ENCODE results near the gene PDPR. TPM values are rescaled to one million over a fixed set of nuclear protein-coding genes. Genes with fewer than 3 reads are reported as not detected.
"Not testable (repeated sequence)": the region's sequence is repeated elsewhere in the genome, so short reads cannot be mapped to it uniquely, and the experiment has no call there.

The PDPR gene
- total RNA-seq, 2 experiments from 2014 or later: 21.8 to 23.3 TPM

DNA sequence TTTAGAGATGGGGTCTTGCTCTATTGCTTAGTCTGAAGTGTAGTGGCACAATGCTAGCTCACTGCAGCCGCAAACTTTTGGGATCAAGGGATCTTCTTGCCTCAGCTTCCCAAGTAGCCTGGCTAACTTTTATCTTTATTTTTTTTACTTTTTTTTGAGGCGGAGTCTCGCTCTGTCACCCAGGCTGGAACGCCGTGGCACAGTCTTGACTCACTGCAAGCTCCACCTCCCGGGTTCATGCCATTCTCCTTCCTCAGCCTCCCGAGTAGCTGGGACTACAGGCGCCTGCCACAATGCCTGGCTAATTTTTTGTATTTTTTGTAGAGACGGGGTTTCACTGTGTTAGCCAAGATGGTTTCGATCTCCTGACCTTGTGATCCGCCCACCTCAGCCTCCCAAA, 12.1 kb downstream of the PDPR start:
- POLR2A ChIA-PET, CTCF ChIA-PET: not testable (repeated sequence)

DNA sequence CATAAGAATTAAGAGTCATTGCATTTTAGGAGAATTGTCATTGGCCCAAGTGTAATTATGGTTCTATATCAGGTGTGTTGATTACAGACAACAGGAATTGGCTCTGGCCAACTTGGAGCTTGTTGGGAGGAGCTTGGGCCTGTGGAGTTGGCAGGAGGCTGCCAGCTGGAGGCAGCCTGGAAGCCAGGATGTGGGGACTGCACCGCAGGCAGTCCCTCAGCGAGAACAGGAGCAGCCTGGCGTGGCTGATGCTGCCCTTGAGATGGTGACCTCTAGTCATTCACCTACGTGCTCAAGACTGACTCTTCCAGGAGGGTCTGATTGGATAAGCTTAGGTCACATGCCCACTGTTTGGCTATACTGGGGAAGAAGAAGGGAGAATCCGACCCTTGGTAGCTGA, 13.6 kb downstream of the PDPR start:
- POLR2A ChIA-PET, CTCF ChIA-PET: not testable (repeated sequence)

DNA sequence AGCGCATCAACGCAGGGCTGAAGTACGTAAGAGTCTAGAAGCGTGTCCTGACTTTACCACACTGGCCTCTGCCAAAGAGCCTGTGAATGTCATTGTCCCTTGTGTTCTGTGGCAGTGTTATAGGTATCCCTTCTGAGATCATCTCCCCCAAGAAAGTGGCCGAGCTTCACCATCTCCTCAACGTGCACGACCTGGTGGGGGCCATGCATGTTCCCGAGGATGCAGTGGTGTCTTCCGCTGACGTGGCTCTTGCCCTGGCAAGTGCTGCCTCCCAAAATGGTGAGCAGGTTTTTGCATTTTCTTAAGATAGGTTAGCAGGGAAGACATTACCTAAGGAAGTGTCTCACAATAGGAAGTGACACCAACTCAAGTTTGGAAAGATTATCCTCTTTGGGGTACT, 14.7 kb downstream of the PDPR start:
- POLR2A ChIA-PET, CTCF ChIA-PET: not testable (repeated sequence)

DNA sequence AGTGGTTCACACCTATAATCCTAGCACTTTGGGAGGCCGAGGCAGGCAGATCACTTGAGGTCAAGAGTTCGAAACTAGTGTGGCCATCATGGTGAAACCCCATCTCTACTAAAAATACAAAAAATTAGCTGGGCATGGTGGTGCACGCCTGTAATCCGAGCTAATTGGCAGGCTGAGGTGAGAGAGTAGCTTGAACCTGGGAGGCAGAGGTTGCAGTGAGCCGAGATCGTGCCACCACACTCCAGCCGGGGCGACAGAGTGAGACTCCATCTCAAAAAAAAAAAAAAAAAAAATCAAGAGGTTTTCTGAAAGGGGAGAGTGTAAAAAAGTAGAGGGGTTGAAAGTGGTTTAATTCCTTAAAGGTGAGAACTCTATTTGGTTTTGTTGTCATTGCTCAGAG, 21.7 kb downstream of the PDPR start:
- POLR2A ChIA-PET, CTCF ChIA-PET: not testable (repeated sequence)

DNA sequence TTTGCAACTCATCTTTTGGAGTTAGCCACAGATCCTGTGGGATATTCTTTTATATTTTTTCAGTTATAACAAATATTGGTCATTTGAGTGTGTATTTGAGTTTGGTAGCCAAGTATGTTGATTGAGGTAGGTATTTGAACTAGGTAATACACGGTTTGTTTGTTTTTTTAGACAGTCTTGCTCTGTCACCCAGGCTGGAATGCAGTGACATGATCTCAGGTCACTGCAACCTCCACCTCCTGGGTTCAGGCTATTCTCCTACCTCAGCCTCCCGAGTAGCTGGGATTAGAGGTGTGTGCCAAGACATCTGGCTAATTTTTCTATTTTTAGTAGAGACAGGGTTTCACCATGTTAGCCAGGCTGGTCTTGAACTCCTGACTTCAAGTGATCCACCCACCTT, 22.5 kb downstream of the PDPR start:
- POLR2A ChIA-PET, CTCF ChIA-PET: not testable (repeated sequence)

DNA sequence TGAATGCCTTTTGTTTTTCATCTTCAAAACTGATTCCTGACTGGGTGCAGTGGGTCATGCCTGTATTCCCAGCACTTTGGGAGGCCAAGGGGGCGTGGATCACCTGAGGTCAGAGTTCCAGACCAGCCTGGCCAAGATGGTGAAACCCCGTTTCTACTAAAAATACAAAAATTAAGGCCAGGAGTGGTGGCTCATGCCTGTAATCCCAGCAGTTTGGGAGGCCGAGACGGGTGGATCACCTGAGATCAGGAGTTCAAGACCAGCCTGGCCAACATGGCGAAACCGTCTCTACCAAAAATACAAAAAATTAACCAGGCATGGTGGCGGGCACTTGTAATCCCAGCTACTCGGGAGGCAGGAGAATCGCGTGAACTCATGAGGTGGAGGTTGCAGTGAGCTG, 28.6 kb downstream of the PDPR start:
- POLR2A ChIA-PET, CTCF ChIA-PET: not testable (repeated sequence)

DNA sequence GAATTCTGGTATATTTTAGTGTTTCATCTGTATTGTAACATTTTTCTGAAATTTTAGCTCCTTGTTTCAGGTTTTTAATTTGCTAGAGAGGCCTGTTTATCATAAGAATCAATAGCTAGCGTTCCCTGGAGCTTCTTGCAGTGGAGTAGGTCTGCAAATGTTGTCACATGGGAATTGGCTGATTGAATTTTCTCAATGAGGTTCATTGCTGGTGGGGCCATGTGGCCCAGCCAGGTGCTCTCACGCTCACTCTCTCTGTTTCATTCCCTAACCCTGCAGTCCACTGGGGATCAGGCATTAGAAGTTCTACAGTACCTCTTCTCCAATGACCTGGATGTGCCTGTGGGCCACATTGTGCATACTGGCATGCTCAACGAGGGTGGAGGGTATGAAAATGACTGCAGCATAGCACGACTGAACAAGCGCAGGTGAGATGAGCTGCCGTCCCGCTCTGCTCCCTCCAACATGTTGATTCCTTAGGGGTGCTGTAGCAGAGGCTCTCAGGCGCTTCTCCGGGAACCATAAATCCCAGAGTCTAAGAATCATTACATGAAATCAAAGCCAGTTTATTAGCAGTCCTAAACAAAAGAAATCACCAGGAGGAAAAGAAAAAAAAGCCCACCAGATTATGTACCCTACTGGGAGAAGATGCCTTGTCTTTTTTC, 29.2 kb downstream of the PDPR start:
- CTCF ChIA-PET, POLR2A ChIA-PET: not testable (repeated sequence)

DNA sequence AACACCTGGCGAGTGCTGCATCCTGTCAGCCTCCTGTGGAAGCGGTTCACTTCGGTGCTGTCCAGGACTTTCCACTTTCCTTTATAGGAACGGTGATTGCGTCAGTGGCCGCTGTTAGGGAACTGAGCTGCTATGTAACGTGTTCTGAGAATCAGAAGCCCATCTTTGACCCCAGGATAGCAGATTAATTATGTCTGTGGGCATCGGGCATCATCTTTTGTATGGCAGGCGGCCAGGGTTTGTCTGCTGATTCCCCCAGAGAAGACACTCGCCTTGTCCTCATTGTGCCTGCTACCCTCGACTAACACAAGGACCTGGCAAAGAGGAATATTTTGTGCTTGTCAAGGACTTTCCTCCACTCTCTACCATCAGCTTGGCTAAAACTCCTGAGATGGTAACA, 33.7 kb downstream of the PDPR start:
- POLR2A ChIA-PET, CTCF ChIA-PET: not testable (repeated sequence)

DNA sequence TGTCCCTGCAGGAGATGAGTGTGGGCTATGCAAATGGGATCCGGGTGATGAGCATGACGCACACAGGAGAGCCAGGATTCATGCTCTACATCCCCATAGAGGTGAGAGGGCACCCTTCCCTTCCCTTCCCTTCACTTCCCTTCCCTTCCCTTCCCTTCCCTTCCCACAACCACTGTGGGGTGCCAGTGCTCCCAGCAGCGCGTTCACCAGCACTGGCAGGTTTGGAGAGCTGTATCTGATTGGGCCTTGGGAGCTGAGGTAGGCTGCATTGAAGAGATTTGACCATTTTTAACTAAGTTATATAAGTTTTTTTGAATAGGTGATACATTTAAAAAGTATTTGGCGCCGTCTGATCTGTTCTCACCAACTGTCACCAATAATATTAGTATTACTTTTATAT, 34.3 kb downstream of the PDPR start:
- CTCF ChIA-PET, POLR2A ChIA-PET: not testable (repeated sequence)

DNA sequence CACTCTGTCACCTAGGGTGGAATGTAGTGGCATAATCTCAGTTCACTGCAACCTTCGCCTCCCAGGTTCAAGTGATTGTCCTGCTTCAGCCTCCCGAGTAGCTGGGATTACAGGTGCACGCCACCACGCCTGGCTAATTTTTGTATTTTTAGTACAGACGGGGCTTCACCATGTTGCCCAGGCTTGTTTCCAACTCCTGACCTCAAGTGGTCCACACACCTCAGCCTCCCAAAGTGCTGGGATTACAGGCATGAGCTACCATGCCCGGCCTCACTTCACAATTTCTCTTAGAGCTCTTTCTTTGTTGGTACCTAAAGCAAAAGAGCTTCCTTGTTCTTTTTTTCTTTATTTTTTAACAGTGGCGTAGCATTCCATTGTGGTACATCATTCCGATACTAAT, 35.2 kb downstream of the PDPR start:
- CTCF ChIA-PET, POLR2A ChIA-PET: not testable (repeated sequence)

DNA sequence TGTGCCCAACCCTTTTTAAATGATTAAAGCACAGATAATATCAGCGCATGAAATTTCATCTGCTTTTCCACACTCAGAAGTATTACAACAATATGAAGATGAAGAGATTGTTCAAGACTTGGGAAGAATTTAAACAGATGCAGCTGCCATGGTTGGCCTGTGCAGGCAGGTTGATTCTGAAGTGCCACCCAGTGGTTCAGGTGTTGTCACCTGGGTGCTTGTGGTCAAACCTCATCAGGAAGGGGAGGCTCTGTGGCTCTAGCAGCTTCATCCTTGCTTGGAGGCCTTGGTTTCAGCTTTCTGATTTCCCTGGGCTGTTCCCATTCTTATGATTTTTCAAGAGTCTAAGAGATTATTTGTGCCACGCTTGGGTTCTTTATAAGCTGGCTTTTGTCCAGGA, 37.3 kb downstream of the PDPR start:
- ChIA-PET CTCF (no interaction called here), POLR2A (no interaction called here)

DNA sequence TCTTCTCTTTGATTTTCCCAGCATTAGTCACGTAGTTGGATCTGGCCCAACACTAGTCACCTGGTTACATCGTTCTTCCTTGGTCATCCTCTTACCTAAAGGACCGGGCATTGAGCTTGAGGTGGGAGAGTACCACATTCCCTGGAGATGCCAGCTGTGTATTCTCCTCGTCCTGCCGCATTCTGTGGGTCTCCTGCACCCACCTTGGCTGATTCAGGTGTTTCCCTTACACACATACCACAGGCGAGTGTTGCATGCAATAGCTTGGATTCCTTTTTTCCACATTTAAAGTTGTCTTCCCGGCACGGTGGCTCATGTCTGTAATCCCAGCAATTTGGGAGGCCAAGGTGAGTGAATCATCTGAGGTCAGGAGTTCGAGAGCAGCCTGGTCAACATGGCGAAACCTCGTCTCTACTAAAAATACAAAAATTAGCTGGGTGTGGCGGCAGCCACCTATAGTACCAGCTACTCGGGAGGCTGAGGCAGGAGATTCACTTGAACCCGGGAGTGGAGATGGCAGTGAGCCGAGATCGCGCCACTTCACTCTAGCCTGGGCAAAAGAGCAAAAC, 37.9 kb downstream of the PDPR start:
- CTCF ChIA-PET: no interaction called here
- POLR2A ChIA-PET: interaction anchor here (0.6 kb wide), 1 partner anchor 1299 kb away, joined by 3 read pairs; no protein-coding TSS in a partner anchor

DNA sequence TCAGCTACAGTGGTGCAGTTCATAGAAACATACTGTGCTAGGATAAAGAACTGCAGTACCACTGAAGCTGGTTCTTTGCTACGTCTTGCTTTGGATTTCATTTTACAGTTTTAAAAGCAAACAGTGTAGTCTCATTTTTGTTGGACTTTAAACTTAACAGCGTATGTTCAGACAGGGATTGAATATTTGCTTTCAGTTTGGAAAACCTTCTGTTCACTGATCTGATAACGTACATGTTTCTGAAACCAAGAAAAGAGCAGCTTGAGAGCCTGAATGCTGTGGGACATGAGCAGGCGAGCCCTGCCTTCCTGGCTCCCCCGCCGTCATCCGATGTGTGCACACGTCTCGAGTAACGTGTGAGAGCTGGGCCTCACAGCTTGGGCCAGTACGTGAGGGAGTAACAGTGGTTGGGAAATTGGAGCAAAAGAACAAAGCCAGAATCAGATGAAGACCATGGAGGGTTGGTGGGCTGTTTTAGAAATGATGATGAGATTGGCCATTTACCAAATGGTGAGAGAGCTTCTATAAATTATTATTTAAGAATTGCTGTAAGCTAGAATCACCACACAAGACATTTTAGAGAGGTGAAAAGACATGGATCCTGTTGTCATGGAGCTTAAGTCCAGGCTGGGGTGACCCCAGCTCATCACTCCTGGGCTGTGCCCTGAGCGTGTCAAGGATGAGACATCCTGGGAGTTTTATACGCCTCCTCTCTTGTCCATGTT, 38.6 kb downstream of the PDPR start:
- CTCF ChIA-PET: no interaction called here
- POLR2A ChIA-PET: interaction anchor here (0.6 kb wide), 1 partner anchor 1298 kb away, joined by 3 read pairs; no protein-coding TSS in a partner anchor

DNA sequence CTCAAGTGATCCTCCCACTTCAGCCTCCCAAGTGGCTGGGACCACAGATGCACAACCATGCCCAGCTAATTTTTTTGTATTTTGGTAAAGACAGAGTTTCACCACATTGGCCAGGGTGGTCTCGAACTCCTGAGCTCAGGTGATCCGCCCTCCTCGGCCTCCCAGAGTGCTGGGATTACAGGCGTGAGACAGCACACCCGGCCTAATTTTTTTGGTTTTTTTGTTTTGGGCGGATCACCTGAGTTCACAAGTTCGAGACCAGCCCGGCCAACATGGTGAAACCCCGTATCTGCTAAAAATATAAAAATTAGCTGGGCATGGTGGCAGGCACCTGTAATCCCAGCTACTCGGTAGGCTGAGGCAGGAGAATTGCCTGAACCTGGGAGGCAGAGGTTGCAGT, 40.6 kb downstream of the PDPR start:
- CTCF ChIA-PET: interaction anchor here (2.7 kb wide), 1 partner anchor 10 kb away, joined by 7 read pairs; no protein-coding TSS in a partner anchor
- POLR2A ChIA-PET: not testable (repeated sequence)

DNA sequence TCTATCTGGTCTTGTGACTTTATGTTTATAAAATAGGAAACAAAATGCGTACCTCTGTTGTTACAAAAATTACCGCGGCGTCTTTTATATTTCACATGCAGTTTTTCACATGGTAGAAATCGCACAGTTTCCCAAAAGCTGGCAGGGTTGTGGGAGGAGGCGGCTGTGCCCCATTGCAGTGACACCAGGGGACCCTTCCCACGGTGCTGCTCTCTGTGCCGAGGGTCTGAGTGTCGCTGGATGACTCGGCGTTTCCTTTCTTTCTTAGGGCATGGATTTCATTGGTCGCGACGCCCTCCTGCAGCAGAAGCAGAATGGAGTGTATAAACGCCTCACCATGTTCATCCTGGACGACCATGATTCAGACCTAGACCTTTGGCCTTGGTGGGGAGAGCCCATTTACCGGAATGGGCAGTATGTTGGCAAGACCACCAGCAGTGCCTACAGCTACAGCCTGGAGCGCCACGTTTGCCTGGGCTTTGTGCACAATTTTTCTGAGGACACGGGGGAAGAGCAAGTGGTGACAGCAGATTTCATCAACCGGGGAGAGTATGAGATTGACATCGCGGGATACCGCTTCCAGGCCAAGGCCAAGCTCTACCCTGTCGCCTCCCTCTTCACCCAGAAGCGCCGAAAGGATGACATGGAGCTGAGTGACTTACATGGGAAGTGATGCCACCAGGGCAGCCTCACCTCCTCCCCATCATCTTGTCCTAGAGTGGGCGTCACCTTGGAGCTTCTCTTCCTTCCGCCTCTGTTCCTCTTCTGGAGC, 42.3 kb downstream of the PDPR start:
- POLR2A ChIA-PET: no interaction called here
- CTCF ChIA-PET: interaction anchor here (0.5 to 2.7 kb wide), 3 partner anchors 8 to 159 kb away, joined by 5 to 8 read pairs (median 7); no protein-coding TSS in a partner anchor

DNA sequence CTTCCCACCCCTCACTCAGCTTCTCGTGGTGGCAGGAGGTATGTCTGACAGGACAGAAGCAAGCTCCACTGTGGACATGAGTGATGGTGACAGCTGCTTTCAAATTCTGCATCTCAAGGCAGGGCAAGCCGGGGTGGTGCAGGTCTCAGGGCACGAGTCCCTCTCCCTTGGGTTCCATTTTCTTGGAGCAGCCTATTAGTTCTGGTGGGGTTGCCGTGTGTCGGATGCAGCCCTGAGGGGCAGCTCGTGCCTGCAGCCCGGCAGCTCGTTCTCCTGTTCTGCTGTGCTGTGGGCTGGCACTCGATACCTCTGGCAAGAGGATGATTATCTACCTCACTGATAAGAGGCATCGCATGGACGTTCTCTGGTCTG, 43.0 kb downstream of the PDPR start:
- POLR2A ChIA-PET: no interaction called here
- CTCF ChIA-PET: interaction anchor here (0.5 to 2.7 kb wide), 4 partner anchors 7 to 473 kb away, joined by 3 to 8 read pairs (median 6); no protein-coding TSS in a partner anchor

DNA sequence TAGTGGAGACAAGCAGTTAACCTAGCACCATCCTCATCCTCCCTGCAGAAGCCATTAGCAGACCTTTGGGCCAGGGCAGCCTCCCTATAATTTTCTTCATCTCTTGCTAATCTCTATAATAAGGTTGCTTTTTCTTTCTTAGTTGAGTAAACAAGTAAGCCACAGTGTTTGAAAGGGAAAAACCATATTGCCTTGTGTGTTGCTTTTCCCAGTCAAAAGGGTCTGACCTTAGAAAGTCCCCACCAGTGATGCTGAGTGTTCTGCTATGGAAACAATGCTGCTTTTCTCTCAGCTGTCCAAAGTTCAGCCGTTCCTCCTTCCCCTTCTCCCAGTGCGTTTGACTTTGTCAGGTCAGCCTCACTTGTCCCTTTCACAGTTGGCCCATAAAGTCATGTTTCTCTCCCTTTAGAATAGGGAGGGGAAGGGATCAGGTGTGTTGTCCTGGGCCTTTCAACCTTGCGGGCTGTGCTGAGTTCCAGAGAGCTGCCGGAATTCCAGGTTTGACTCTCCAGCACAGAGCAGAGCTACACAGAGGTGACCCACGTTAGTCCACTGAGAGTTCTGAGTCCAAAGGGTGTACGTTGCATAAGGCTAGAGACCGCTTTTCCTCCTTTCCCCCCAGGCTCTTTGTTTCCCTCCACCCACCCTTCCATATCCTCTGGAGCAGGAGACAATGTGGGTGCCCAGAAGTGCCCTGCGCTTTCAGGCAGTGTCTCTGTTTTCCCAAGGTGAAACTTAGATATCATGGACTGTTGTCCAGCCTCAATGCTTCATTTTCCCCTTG, 43.5 kb downstream of the PDPR start:
- CTCF ChIA-PET: interaction anchor here (0.6 kb wide), 1 partner anchor 474 kb away, joined by 3 read pairs; no protein-coding TSS in a partner anchor

DNA sequence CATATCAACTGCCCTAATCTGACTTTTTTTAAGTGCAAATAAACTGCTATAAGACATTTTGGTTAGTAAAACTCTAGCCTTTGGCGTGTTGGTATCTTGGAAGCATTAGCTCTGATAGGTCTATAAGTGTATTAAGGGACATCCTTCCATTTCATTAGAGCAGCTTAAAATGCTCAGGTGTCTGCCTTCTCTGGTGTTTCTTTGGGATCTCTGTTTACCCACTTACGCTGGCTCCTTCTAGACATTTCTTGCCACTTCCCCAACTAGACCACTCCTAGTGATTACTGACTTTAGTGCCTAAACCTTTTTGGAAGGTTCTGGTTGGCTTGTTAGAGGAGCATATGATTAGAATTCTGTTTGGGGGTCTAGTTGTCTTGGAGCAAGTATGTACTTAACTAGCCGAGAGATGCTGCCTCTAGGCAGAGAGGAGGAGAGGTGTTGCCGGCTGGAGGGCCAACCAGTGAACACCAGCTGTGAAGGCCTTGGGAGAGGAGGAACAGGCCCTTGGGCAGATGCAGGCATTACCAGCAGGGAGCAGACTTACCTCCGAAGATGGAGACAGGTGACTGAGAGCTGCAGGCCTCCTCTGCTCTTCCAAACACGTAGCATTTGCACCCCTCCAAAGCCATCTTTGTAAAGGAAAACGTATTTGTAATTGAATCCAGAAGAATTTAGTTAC, 44.3 kb downstream of the PDPR start:
- POLR2A ChIA-PET: no interaction called here
- CTCF ChIA-PET: interaction anchor here (1.2 kb wide), 1 partner anchor 93 kb away, joined by 3 read pairs; the partner anchor contains the start of gene EXOSC6

More for the DNA sequence above, 43.5 kb downstream of the PDPR start:
- POLR2A ChIA-PET: no interaction called here
